ENCODE measurements around the gene MOV10.

DNA sequence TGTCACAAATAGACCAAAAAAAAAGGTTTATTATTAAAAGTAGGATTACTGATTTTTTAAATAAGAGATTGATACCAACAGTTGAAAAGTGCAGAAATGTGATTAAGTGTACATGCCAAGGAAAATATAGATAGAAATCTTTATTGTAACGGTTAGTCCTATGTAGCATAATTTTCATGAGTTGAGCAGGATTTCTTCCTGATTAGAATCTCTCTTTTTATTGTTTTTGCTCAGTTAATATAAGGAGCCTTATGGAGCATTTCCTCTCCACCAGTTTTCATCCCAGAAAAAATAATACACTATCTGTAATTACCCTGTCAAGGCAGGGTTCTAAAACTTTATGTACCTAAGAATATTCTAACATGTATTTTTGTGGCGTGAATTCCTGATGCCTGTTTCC is 31.4 kb upstream of the MOV10 start:
- TF ChIP-seq POLR2A (IDR thresholded peaks at IDR 0.05): no peak
- TF ChIP-seq, protein P1, sequence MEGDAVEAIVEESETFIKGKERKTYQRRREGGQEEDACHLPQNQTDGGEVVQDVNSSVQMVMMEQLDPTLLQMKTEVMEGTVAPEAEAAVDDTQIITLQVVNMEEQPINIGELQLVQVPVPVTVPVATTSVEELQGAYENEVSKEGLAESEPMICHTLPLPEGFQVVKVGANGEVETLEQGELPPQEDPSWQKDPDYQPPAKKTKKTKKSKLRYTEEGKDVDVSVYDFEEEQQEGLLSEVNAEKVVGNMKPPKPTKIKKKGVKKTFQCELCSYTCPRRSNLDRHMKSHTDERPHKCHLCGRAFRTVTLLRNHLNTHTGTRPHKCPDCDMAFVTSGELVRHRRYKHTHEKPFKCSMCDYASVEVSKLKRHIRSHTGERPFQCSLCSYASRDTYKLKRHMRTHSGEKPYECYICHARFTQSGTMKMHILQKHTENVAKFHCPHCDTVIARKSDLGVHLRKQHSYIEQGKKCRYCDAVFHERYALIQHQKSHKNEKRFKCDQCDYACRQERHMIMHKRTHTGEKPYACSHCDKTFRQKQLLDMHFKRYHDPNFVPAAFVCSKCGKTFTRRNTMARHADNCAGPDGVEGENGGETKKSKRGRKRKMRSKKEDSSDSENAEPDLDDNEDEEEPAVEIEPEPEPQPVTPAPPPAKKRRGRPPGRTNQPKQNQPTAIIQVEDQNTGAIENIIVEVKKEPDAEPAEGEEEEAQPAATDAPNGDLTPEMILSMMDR (IDR thresholded peaks at IDR 0.05): no peak
